Measurements from ENCODE around the gene BLTP3B.
"Not testable (repeated sequence)": the region's sequence is repeated elsewhere in the genome, so short reads cannot be mapped to it uniquely, and the experiment has no call there.

Gene BLTP3B, protein sequence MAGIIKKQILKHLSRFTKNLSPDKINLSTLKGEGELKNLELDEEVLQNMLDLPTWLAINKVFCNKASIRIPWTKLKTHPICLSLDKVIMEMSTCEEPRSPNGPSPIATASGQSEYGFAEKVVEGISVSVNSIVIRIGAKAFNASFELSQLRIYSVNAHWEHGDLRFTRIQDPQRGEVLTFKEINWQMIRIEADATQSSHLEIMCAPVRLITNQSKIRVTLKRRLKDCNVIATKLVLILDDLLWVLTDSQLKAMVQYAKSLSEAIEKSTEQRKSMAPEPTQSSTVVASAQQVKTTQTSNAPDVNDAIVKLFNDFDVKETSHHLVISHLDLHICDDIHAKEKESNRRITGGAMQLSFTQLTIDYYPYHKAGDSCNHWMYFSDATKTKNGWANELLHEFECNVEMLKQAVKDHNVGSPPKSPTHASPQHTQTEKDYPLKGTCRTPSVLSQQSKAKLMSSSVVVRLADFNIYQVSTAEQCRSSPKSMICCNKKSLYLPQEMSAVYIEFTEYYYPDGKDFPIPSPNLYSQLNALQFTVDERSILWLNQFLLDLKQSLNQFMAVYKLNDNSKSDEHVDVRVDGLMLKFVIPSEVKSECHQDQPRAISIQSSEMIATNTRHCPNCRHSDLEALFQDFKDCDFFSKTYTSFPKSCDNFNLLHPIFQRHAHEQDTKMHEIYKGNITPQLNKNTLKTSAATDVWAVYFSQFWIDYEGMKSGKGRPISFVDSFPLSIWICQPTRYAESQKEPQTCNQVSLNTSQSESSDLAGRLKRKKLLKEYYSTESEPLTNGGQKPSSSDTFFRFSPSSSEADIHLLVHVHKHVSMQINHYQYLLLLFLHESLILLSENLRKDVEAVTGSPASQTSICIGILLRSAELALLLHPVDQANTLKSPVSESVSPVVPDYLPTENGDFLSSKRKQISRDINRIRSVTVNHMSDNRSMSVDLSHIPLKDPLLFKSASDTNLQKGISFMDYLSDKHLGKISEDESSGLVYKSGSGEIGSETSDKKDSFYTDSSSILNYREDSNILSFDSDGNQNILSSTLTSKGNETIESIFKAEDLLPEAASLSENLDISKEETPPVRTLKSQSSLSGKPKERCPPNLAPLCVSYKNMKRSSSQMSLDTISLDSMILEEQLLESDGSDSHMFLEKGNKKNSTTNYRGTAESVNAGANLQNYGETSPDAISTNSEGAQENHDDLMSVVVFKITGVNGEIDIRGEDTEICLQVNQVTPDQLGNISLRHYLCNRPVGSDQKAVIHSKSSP (N-terminal part only)

DNA sequence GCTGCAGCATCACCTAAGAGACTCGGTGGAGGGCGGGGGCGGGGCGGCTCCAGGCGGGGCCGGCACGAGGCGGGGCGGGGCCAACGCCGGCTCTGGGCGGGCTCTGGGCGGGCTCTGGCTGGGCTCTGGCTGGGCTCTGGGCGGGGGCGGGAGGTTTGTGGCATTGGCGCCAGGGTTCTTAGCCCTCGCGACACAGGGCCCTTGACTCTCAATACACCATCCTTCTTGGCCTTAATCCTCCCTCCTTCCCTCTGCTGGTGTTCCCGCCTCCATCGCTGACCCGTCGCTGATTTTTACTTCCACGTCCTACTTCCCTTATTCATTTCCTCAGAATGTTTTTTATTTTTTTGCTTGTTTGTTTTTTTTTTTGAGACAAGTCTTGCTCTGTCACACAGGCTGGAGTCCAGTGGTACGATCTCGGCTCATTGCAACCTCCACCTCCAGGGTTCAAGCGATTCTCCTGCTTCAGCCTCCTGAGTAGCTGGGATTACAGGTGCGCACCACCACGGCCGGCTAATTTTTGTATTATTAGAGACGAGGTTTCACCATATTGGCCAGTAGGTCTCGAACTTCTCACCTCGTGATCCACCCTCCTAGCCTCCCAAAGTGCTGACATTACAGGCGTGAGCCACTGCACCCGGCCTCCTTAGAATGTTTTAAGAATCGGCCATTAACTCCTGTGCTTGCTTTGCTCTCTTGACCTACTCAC lies at the start of gene BLTP3B:
Gene BLTP3B, minus strand, starts transcription at position 24 of the 709 bp plus-strand sequence. CDS start 239 bp downstream, outside the sequence.
- peak; percentile 58 for DNase-seq (ENCODE audit: low spot score)

DNA sequence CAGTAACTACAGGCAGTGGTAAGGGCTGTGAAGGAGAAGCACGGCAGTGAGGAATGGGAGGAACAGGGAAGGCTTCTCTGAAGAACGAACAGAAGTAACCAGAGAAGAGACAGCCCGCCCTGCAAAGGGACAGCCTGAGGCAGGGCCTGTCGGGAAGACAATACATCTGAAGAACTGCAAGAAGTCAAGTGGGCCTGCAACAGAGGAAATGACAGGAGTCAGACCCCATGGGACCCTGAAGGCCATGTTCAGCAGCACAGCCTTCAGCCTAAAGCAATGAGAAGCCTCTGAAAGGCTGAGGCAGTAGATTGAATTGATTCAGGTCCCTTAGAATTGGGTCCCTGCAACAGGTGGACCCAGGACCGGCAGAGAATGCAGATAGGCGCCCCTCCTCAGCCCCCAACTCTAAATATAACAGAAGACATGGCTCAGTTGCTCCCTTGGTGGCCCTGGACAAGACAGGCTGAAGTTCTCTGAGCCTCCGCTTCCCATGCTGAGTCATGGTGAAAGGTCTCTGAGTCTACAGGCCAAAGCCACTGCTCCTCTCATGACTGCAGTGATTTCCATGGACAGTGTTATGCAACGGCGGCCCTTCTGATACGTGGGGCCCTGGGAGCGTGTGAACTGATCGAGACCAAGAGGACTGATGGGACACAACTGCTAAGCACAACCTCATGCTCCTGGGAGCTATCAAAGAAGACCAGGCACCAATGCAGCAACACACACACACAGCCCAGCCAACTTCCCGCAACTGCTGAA lies 47.1 kb upstream of the BLTP3B start:
- no peak for DNase-seq (ENCODE audit: low spot score)

DNA sequence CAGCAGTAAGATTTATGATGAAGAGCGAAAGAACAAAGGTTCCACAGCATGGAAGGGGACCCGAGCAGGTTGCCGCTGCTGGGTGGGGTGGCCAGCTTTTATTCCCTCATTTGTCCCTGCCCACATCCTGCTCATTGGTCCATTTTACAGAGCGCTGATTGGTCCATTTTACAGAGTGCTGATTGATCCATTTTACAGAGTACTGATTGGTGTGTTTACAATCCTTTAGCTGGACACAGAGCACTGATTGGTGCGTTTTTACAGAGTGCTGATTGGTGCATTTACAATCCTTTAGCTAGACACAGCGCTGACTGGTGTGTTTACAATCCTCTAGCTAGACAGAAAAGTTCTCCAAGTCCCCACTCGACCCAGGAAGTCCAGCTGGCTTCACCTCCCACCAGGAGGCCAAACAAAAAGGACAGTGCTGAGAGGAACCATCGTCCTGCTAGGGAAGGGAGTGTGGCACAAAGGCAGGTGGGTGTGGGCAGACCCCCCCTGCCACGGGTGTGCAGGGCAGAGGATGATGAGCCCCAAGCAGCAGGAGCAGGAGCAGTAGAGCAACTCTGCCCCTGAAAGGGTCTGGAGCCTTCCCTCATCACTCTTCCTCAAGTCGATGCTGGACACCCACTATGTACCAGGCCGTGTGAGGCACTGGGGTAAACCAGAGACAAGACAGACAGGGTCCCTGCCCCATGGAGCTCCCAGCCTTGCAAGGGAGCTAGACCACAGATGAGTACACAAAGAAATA lies 46.4 kb upstream of the BLTP3B start:
- not testable (repeated sequence) for DNase-seq (ENCODE audit: low spot score)

DNA sequence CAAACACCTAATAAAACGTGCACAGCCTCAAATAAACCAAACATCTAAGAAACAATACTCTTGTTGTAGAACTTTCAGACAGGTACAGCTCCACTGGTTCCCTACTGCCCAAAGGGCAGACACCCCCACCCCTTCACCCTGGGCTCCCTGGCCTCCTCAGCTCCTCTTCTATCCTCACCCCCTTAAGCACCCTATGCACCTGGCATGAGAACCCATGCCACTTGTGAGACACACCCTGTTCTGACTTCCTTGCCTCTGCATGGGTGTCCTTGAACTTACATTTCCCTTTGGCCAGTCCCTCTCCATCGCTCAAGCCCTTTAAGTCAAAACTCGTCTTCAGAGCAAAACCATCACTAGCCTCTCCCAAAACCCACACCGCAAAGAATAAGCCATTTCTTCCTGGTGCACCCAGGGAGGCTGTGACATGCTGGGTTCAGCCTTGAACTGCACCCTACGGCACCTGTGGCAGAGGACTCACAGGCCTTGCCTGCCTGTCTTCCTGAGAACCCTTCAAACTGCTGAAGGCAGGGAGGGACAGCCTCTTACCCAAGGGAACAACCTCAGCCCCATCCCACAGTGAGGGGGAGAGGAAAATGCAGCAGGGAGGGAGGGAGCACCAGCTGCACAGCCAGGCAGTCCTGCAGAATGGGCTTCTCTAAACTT lies 45.3 kb upstream of the BLTP3B start:
- no peak for DNase-seq (ENCODE audit: low spot score)

DNA sequence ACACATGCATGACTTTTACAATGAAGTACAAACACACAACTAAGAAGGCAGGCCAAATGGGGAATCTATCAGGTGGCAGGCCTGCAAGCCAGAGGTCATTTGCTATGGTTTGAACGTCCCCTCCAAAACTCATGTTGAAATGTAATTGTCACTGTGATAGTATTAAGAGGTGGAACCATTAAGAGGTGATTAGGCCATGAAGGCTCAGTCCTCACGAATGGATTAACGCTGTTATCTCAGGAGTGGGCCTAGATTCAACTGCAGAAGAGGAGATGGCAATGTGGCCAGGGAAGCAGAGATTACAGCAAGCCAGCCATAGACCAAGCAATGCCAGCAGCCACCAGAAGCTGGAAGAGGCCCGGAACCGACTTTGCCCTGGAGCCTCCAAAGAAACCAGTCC lies 44.4 kb upstream of the BLTP3B start:
- DNase-seq (ENCODE audit: low spot score) = no peak

DNA sequence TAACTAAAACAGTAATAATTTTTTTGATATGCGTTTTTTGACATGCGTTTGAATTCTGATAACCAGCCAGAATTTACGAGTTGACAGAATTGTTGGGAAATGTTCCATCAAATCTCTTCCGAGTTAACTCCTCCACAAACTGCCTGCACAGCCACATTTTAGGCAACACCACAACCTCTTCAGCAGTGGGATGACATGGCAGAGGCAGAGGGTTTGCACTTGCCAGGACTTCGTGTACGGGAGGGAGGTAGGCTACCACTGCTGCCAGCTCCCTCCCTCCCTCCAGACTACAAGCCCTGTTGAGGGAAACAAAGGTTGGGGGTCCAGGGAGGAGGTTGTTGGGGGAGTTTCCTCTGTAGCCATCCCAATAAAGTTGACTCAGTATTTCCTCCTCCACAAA lies 43.4 kb upstream of the BLTP3B start:
- DNase-seq (ENCODE audit: low spot score) = no peak

DNA sequence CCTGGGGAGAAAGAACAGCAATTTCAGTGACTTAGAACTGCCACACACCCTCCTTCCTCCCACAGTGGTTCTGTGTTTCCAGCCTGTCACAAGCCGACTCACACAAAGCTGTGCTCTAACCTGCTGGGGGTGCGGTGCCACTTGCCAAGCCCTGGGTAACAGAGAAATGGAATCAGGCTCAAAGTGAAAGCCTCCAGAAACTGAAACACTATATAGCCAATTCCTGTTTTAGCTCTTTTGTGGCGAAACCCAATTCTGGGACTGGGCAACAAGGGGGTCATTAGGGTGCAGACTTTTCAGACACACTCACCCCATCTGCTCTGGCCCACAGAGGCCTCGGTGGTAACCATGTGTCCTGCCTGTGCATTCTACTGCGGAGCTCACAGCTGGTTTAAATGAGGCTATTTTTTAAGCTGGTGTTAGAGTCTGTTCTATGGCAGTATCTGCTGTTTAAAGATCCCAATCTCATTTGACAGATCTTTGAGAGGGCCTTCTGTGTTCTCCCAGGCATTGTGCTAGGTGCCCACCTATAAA lies 42.8 kb upstream of the BLTP3B start:
- no peak for DNase-seq (ENCODE audit: low spot score)

DNA sequence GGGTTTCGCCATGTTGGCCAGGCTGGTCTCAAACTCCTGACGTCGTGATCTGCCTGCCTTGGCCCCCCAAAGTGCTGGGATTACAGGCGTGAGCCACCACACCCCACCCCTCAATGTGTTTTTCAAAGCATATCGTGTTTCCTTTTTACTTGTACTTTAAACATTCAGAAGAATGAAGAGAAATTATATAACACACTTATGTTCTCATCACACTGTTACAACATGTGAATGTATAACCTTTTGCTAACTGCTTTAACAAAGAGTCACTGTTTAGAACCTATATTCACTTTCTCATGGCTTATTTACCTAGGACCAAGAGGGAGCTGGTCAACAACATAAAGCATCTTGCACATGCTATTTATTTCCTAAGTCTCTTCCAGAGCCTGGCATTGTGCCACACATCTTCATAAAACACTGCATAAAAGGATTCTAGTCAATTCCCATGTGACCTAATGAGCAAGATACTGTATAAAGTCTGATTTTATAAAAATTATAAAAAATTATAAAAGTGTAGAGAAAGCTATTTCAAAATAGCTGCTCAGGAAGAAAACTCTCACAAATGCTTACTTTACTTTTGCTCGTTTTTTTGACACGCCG lies 42.0 kb upstream of the BLTP3B start:
- DNase-seq (ENCODE audit: low spot score) = no peak

DNA sequence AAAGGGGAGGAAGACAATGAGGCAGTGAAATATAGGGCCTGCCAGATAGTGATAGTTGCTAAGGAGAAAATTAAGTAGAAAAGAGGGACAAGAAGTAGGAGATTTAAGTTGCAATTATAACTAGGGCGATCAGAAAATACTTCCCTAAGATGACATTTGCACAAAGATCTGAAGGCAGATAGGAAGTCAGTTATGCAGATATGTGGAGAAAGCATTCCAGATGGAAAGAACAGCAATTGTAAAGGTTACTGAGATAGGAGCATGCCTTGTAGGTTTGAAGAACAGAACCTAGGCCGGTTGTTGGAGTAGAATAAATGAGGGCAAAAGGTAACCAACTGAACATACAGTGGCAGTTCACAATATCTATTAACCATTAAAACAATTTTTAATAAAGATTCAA lies 36.6 kb upstream of the BLTP3B start:
- no peak for DNase-seq (ENCODE audit: low spot score)

DNA sequence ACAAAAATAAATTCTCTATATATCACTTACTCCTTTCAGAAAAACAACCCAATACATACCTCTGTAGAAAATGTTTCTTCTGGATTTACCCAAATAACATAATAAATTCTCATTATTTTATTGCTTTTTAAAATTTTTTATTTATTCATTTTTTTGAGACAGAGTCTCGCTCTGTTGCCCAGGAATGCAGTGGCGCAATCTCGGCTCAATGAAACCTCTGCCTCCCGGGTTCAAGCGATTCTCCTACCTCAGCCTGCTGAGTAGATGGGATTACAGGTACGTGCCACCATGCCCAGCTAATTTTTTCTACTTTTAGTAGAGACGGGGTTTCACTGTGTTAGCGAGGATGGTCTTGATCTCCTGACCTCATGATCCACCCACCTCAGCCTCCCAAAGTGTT lies 33.8 kb upstream of the BLTP3B start:
- DNase-seq (ENCODE audit: low spot score) = not testable (repeated sequence)

DNA sequence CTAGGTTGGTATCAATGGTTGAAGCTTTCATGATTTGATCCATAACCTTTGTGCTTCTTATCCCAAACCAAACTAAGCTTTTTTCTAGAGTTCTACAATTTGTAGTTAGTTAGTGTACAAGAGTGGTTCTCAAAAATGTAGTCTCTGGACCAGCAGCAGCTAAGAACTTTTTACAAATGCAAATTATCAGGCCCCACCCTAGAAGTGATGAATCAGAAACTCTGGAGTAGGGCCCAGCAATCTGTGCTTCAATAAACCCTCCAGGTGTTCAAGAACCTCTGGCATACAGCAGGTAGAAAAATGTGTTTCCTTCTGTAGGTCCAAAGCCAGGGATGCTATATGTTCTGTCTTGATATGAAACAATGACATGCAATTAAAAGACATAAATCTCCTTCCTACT lies 31.8 kb upstream of the BLTP3B start:
- no peak for DNase-seq (ENCODE audit: low spot score)

DNA sequence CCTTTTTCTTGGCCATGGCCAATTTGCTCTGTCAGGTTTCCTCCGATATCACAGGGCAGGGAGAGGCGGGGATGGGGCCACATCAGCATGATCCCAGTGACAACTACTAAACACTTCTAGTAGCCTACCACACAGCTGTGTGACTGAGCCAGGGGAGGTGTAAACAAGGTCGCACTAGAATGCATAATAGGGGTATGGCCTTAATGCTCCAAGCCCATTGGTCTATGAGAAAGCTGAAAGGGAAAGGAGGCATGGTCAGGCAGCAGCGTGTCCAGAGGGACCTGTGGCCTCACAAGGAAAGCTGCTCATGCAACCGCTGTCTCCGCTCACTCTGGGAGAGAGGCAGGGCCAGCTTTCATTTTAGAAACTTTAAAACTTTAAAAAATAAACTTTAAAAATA lies 30.4 kb upstream of the BLTP3B start:
- DNase-seq (ENCODE audit: low spot score) = no peak

DNA sequence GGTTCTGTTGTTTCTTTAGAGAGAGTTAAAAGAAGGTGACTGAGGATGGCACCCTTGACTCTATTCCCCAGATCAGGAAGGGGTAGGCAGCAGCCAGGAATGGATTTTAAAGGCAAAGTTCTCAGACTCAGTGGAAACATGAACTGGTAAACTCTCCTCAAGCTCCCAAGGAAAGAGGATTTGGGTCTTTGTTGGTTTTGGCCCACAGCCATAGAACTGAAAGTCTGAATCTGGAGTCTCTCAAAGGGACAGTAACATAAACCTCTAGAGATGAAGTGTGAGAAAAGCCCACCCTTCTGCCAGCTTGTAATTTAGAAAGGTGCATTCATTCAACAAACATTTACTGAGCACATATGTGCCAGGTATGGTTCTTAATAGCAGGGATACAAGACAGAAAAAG lies 28.6 kb upstream of the BLTP3B start:
- DNase-seq (ENCODE audit: low spot score) = no peak

DNA sequence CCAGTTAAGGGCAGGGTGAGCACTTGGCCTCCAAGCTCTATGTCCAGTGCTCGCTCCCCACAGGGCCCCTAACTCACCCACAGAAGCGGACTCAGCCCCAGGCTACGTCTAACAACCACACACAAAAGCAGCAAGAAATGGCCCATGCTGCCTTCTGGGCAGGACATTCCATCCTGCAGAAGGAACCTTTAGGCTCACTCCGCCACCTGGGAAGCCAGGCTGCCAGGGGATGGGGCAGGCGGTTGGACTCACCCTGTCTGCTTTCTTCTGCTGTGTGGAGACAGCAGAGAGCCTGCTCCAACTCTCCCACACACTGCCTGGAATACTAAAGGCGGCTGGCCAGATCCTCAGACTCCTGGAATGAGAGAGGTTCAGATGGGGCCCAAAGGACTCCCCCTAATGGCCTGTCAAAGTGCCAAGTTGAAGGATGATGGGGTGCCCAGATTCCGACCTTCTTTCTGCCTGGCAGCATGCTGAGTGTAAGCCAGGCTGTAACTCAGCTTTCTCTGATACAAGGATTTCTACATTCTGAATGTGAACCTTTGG lies 27.7 kb upstream of the BLTP3B start:
- no peak for DNase-seq (ENCODE audit: low spot score)

DNA sequence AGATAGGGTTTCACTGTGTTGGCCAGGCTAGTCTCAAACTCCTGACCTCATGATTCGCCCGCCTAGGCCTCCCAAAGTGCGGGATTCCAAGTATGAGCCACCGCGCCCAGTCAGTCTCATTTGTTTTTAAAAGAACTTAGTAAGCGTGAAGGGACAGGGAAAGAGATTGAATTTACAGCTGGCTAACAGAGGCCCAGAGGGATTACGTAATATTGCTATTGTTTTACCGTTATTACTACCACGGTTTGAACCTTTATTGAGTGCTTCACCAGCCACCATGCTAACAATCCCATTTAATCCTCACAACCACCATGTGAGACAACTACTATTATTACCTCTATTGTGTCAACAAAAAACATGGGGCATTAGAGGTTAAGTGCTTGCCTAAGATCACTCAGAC lies 26.7 kb upstream of the BLTP3B start:
- DNase-seq (ENCODE audit: low spot score) = no peak

DNA sequence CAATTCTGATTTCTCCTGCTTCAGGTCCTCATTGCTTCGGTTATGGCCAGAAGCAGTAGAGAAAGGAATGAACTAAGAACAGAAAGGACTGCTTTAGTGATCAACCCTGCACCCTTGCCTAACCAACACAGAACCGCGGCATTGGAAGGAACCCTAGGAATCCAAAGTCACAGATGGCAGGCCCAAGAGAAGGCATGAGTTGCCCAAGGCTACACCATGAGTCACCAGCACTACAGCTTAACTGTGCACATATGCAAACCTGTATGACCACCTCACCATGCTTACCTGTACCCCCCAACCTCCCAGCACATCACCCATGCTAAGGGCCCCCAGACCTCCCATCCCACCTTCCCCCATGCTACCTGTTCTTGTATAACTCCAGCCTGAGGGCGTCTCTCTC lies 25.9 kb upstream of the BLTP3B start:
- DNase-seq (ENCODE audit: low spot score) = no peak

DNA sequence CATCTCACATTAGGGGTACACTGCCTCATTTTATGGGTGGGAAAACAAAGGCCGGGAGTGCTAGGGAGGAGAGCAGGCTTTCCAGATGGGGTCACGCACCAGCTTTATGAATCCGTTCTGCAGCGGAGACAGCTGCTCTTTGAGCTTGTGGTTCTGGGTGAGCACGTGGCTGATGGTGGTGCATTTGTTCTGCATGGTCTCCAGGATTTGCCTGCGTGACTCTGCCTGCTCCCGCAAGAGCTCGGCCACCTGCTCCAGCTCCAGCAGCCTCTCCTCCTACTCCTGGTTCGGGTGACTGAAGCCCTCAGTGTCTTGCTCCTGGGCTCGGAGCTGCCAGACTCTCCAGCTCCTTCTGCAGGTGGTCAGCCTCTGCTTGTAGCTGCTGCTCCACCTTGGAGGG lies 23.6 kb upstream of the BLTP3B start:
- no peak for DNase-seq (ENCODE audit: low spot score)

DNA sequence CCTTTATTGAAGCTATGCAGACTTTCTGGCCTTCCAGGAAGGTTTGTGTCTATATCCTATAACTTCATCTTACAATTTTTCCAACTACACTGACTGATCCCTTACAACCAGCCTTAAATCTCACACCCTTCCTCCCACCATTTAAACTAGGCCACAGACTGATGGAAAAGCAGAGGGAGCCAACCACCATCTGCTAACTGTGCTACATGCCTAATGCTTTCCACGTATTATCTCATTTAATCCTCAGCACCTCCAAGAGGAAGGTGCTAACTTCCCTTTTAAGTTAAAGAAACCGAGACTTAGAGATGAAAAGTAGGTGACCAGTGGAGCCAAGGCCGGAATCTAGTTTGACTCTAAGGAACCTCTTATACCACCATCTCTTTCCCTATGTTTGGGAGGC lies 22.7 kb upstream of the BLTP3B start:
- DNase-seq (ENCODE audit: low spot score) = no peak

Measured in HuH-7.5 (cell line).